Measurements from ENCODE around the gene GNE. TPM values are rescaled to one million over a fixed set of nuclear protein-coding genes. Genes with fewer than 3 reads are reported as not detected.
A peak's percentile ranks its signal among the peaks of the same experiment; 100 is the strongest.

Gene GNE
- total and polyA plus RNA-seq, 10 of the 15 experiments (the other 5 are each of a cell fraction or from before 2014, with no cell fraction given): 4.1 to 13.6 (median 10.7) TPM

DNA sequence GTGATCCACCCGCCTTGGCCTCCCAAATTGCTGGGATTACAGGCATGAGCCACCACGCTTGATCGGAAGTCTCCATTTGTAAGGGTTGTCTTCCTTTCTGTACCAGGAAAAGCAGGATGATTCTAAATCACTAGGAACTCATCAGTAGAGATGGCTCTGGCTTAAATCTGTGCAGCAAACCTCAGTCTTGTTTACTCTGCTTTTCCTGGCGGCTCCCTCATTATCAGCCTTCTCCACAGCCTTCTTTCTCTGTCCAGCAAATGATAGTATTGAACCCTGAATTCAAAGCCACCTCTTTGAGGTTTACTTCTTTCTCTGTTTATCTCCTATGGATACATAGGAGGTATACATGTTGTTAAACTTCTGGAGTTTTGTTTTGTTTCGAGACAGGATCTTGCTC, 43.0 kb upstream of the GNE start:
- POLR2A ChIA-PET: no interaction called here
- Histone ChIP-seq H3K27me3 (replicated peaks in 1 of 2; ENCODE audit: control insufficient read depth in 2 of 2, insufficient read depth in 2 of 2, low read length in 1 of 2) (no peaks in the 10 kb centered on the region), H3K79me2 (ENCODE audit: control insufficient read depth, insufficient read depth, low read length) (no peaks in the 10 kb centered on the region), H3K27ac (ENCODE audit: control insufficient read depth, insufficient read depth) (no peak overlapping the region), H3K9me3 (replicated peaks; ENCODE audit: control insufficient read depth, insufficient read depth, low read length) (no peaks in the 10 kb centered on the region), H3K4me3 (no peak overlapping the region), H4K20me1 (ENCODE audit: control insufficient read depth, insufficient read depth) (no peaks in the 10 kb centered on the region), H2AFZ (ENCODE audit: control insufficient read depth, low read depth, low read length) (no peak overlapping the region), H3K9ac (ENCODE audit: control insufficient read depth, insufficient read depth, low read length) (no peak overlapping the region), H3K4me2 (ENCODE audit: control insufficient read depth, insufficient read depth) (no peak overlapping the region), H3K36me3 (ENCODE audit: control insufficient read depth in 2 of 2, insufficient read depth in 2 of 2, low read length in 1 of 2) (no peaks in the 10 kb centered on the region), H3K4me1 (ENCODE audit: control insufficient read depth, insufficient read depth, low read length) (no peaks in the 10 kb centered on the region)
- in situ Hi-C loops (cut with MboI): no loop called here
- RAD21 ChIA-PET (ENCODE audit: unreplicated experiment): no interaction called here
- SMC1A ChIA-PET (ENCODE audit: uncharacterized antibody, unreplicated experiment): no interaction called here
- DNase-seq (ENCODE audit: low read depth, low spot score): no peak
- CTCF ChIA-PET: no interaction called here
- WGBS (ENCODE audit: insufficient coverage, insufficient replicate concordance, low lambda C conversion rate, missing lambda C conversion rate): 87% methylated on average over 5 of the region's 5 CpGs
- no TSS peak for BruUV-seq (replicated peaks)
- no peak for ATAC-seq
- FAIRE-seq: peak; percentile 23
- intact Hi-C loops (cut with micrococcal nuclease; ENCODE audit: unreplicated experiment): no loop called here
- TF ChIP-seq, protein P1, sequence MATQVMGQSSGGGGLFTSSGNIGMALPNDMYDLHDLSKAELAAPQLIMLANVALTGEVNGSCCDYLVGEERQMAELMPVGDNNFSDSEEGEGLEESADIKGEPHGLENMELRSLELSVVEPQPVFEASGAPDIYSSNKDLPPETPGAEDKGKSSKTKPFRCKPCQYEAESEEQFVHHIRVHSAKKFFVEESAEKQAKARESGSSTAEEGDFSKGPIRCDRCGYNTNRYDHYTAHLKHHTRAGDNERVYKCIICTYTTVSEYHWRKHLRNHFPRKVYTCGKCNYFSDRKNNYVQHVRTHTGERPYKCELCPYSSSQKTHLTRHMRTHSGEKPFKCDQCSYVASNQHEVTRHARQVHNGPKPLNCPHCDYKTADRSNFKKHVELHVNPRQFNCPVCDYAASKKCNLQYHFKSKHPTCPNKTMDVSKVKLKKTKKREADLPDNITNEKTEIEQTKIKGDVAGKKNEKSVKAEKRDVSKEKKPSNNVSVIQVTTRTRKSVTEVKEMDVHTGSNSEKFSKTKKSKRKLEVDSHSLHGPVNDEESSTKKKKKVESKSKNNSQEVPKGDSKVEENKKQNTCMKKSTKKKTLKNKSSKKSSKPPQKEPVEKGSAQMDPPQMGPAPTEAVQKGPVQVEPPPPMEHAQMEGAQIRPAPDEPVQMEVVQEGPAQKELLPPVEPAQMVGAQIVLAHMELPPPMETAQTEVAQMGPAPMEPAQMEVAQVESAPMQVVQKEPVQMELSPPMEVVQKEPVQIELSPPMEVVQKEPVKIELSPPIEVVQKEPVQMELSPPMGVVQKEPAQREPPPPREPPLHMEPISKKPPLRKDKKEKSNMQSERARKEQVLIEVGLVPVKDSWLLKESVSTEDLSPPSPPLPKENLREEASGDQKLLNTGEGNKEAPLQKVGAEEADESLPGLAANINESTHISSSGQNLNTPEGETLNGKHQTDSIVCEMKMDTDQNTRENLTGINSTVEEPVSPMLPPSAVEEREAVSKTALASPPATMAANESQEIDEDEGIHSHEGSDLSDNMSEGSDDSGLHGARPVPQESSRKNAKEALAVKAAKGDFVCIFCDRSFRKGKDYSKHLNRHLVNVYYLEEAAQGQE (IDR thresholded peaks at IDR 0.05; ENCODE audit: low read depth, low read length): no peak
- TF ChIP-seq YBX1 (IDR thresholded peaks at IDR 0.05) (no peak), RBBP5 (conservative IDR thresholded peaks at IDR 0.05) (no peak), FOS (IDR thresholded peaks at IDR 0.05; ENCODE audit: borderline replicate concordance, extremely low read depth, insufficient read length) (no peak), BCL11A (IDR thresholded peaks at IDR 0.05; ENCODE audit: low read depth, low read length) (no peak), TCF7 (IDR thresholded peaks at IDR 0.05; ENCODE audit: borderline replicate concordance) (no peak), NR2C1 (IDR thresholded peaks at IDR 0.05) (no peak), ZNF384 (IDR thresholded peaks at IDR 0.05; ENCODE audit: borderline replicate concordance, low read depth, low read length) (no peak), CEBPB (IDR thresholded peaks at IDR 0.05; ENCODE audit: borderline replicate concordance in 1 of 2, low read depth in 2 of 2, low read length in 2 of 2) (no peak), ZNF24 (IDR thresholded peaks at IDR 0.05) (no peak), HDGF (IDR thresholded peaks at IDR 0.05) (no peak), EGR1 (IDR thresholded peaks at IDR 0.05; ENCODE audit: borderline replicate concordance in 1 of 2, low read depth in 2 of 2, low read length in 2 of 2) (no peak), HDAC6 (IDR thresholded peaks at IDR 0.05; ENCODE audit: unreplicated experiment) (no peak)
- TF ChIP-seq, protein P2, sequence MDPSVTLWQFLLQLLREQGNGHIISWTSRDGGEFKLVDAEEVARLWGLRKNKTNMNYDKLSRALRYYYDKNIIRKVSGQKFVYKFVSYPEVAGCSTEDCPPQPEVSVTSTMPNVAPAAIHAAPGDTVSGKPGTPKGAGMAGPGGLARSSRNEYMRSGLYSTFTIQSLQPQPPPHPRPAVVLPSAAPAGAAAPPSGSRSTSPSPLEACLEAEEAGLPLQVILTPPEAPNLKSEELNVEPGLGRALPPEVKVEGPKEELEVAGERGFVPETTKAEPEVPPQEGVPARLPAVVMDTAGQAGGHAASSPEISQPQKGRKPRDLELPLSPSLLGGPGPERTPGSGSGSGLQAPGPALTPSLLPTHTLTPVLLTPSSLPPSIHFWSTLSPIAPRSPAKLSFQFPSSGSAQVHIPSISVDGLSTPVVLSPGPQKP (IDR thresholded peaks at IDR 0.05; ENCODE audit: low read depth, low read length): no peak
- TF ChIP-seq, protein P3, sequence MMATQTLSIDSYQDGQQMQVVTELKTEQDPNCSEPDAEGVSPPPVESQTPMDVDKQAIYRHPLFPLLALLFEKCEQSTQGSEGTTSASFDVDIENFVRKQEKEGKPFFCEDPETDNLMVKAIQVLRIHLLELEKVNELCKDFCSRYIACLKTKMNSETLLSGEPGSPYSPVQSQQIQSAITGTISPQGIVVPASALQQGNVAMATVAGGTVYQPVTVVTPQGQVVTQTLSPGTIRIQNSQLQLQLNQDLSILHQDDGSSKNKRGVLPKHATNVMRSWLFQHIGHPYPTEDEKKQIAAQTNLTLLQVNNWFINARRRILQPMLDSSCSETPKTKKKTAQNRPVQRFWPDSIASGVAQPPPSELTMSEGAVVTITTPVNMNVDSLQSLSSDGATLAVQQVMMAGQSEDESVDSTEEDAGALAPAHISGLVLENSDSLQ (IDR thresholded peaks at IDR 0.05): no peak
- TF ChIP-seq, protein P4, sequence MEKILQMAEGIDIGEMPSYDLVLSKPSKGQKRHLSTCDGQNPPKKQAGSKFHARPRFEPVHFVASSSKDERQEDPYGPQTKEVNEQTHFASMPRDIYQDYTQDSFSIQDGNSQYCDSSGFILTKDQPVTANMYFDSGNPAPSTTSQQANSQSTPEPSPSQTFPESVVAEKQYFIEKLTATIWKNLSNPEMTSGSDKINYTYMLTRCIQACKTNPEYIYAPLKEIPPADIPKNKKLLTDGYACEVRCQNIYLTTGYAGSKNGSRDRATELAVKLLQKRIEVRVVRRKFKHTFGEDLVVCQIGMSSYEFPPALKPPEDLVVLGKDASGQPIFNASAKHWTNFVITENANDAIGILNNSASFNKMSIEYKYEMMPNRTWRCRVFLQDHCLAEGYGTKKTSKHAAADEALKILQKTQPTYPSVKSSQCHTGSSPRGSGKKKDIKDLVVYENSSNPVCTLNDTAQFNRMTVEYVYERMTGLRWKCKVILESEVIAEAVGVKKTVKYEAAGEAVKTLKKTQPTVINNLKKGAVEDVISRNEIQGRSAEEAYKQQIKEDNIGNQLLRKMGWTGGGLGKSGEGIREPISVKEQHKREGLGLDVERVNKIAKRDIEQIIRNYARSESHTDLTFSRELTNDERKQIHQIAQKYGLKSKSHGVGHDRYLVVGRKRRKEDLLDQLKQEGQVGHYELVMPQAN (conservative IDR thresholded peaks at IDR 0.05): no peak
- TF ChIP-seq, protein P5, sequence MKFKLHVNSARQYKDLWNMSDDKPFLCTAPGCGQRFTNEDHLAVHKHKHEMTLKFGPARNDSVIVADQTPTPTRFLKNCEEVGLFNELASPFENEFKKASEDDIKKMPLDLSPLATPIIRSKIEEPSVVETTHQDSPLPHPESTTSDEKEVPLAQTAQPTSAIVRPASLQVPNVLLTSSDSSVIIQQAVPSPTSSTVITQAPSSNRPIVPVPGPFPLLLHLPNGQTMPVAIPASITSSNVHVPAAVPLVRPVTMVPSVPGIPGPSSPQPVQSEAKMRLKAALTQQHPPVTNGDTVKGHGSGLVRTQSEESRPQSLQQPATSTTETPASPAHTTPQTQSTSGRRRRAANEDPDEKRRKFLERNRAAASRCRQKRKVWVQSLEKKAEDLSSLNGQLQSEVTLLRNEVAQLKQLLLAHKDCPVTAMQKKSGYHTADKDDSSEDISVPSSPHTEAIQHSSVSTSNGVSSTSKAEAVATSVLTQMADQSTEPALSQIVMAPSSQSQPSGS (IDR thresholded peaks at IDR 0.05; ENCODE audit: low read length): no peak

Measured in GM12878 (cell line).